Hematopoietic multipotent progenitor cell treated with erythropoietin and hydrocortisone succinate and interleukin-3 and kit ligand, for 17 days (in vitro differentiated cells): ENCODE results near the gene IQCE.

Experiments
- DNase-seq: peaks from one replicate; pipeline ENCODE4 v3.0.0-alpha.2; 2015; ENCODE audit warnings: low spot score

IQCE gene

GRCh38 chr7:2558629-2559282 is at the start of gene IQCE:
Gene IQCE (plus strand): TSS chr7:2558979. CDS start chr7:2559182, 203 bp downstream.
- peak; percentile 67 for DNase-seq

- no peak for DNase-seq
Measured at GRCh38 chr7:2509298-2509906, 49.4 kb upstream of the IQCE start.

- DNase-seq: no peak
Measured at GRCh38 chr7:2510130-2510776, 48.5 kb upstream of the IQCE start.

- no peak for DNase-seq
Measured at GRCh38 chr7:2510909-2511768, 47.6 kb upstream of the IQCE start.

- no peak for DNase-seq
Measured at GRCh38 chr7:2511769-2512168, 47.0 kb upstream of the IQCE start.

GRCh38 chr7:2512179-2512661 is 46.6 kb upstream of the IQCE start:
- no peak for DNase-seq

- no peak for DNase-seq
Measured at GRCh38 chr7:2512713-2513112, 46.1 kb upstream of the IQCE start.

GRCh38 chr7:2513702-2514101 is 45.1 kb upstream of the IQCE start:
- DNase-seq: no peak

- DNase-seq: no peak
Measured at GRCh38 chr7:2514473-2515423, 44.0 kb upstream of the IQCE start.

GRCh38 chr7:2515424-2516193 is 43.2 kb upstream of the IQCE start:
- DNase-seq: no peak

- no peak for DNase-seq
Measured at GRCh38 chr7:2516194-2516555, 42.6 kb upstream of the IQCE start.

- DNase-seq: no peak
Measured at GRCh38 chr7:2517026-2517425, 41.8 kb upstream of the IQCE start.

- no peak for DNase-seq
Measured at GRCh38 chr7:2517678-2518507, 40.9 kb upstream of the IQCE start.

- no peak for DNase-seq
Measured at GRCh38 chr7:2518737-2519118, 40.1 kb upstream of the IQCE start.

- DNase-seq: peak; percentile 53
Measured at GRCh38 chr7:2519119-2519930, 39.5 kb upstream of the IQCE start, which contains the start of gene LFNG. Gene LFNG (plus strand): TSS chr7:2519774. CDS start chr7:2519862, 88 bp downstream.

- no peak for DNase-seq
Measured at GRCh38 chr7:2520131-2520760, 38.5 kb upstream of the IQCE start.

- no peak for DNase-seq
Measured at GRCh38 chr7:2520761-2521290, 38.0 kb upstream of the IQCE start.

- DNase-seq: no peak
Measured at GRCh38 chr7:2521341-2521745, 37.4 kb upstream of the IQCE start.
